Islet of Langerhans (tissue), 1 donor: Measurements from ENCODE around the gene INTS3.
"Not testable (repeated sequence)": the region's sequence is repeated elsewhere in the genome, so short reads cannot be mapped to it uniquely, and the experiment has no call there.

Source experiments
- FAIRE-seq: peaks from one replicate; lab custom pipeline; 2011; peaks lifted over from hg19 to GRCh38; lab: Jason Lieb, UNC

INTS3 gene

DNA sequence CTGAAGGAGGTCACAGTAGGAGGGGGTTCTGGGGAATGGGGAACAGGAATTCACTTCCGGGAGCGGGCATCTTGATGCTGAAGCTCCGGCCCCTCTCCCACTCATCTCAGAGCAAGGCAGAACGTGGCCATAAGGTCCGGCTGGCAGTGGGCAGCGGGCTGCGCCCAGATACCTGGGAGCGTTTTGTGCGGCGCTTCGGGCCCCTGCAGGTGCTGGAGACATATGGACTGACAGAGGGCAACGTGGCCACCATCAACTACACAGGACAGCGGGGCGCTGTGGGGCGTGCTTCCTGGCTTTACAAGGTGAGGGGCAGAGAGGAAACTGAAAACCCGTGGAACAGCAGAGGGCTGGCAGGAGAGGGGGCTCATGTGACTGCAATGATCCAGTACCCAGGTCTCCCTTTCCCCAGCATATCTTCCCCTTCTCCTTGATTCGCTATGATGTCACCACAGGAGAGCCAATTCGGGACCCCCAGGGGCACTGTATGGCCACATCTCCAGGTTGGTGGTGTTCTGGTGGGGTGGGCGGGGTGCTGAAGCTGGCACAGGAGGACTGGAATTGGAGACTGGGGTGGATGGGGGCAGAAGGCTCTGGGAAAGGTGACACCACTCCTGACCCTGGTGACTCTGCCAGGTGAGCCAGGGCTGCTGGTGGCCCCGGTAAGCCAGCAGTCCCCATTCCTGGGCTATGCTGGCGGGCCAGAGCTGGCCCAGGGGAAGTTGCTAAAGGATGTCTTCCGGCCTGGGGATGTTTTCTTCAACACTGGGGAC is 50.4 kb downstream of the INTS3 start:
- FAIRE-seq, result no peak

GRCh38 chr1:153778824-153779519 is 51.1 kb downstream of the INTS3 start:
- FAIRE-seq, result no peak

GRCh38 chr1:153779781-153780541 is 52.1 kb downstream of the INTS3 start:
- FAIRE-seq, result no peak

DNA sequence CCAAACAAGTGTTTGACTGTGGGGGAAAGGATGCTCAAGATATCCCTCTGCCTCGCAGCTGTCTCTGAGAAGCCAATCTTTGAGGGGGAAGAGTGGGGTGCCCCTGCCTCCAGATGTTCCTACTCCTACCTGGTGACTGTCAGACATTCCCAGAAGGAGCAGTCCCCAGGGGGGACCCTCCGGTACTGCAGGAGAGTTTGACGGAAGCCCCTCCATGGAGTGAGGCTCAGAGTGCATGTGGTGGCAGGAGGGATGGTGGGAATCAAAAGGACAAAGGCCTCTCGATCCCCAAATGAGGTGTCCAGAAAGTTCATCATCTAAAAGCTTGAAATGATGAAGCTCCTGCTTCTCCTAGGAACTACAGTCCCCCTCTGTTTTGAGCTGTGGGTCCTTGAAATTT is 52.7 kb downstream of the INTS3 start:
- no peak for FAIRE-seq

- FAIRE-seq, result not testable (repeated sequence)
Observed at GRCh38 chr1:153782648-153783047, 54.8 kb downstream of the INTS3 start.

DNA sequence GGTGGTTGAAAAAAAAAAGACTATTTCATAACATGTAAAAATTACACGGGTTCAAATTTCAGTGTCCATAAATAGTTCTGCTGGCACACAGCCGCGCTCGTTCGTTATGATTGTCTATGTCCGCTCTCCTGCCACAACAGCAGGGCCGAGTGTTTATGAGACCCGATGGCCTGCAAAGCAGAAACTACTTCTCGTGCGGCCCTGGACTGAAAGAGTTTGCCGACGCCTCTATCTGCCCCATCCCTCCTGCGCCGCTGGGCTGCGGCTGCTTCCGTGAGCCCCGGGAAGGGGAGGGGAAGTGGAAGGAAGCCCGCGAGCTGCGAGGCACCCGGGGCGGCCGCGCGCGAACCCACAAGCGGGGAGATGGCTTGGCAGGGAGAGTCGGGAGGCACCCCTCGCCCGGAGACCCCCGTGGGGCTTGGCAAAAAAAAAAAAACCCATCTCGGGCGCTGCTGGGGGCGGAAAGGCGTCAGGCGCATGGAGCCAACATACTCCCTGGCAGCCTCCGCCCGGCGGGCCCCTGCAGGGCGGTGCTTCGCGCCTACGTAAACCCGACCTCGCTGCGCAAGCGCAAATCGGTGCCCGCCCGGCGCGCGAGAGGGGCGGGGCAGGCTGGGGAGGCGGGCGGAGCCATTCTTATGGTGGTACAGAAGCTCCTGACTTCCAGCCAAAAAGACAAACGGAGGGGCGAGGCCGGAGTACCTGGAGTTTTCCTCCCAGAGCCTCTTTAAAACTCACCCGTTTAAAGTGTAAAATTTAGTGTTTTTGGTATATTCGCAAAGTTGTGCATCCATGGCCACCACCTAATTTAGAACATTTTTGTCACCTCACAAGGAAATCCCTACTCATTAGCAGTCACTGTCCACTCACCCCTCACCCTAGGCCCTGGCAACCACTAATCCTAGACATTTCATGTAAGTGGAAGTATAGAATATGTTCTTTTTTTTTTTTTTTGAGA is 55.7 kb downstream of the INTS3 start:
- no peak for FAIRE-seq

GRCh38 chr1:153786038-153786790 is 58.4 kb downstream of the INTS3 start:
- no peak for FAIRE-seq

GRCh38 chr1:153789478-153790034 is 61.7 kb downstream of the INTS3 start:
- no peak for FAIRE-seq

- no peak for FAIRE-seq
Observed at GRCh38 chr1:153790313-153790965, 62.6 kb downstream of the INTS3 start.

GRCh38 chr1:153790966-153791647 is 63.3 kb downstream of the INTS3 start:
- FAIRE-seq, result no peak

- FAIRE-seq, result no peak
Observed at GRCh38 chr1:153791648-153792253, 63.9 kb downstream of the INTS3 start.

DNA sequence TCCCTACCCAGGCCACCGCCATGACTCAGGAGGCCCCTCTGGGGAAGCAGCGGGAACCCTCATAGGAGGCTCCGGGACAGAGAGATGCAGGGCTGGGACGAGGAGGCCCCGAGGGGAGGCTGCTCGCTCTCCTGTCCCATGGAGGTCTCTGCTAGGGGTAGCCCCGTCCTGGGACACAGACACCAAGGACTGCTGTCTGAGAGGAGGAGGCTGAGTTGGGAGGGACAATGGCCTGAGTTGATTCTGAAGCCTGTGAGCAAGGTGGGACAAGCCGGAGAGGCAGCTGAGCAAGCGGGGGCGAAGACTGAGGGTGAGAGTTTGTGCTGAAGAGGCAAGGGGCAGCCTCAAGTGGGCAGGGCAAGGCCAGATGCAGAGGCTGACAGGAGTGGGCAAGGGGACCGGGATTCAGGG is 64.8 kb downstream of the INTS3 start:
- FAIRE-seq, result no peak

- no peak for FAIRE-seq
Observed at GRCh38 chr1:153793261-153793972, 65.6 kb downstream of the INTS3 start.

DNA sequence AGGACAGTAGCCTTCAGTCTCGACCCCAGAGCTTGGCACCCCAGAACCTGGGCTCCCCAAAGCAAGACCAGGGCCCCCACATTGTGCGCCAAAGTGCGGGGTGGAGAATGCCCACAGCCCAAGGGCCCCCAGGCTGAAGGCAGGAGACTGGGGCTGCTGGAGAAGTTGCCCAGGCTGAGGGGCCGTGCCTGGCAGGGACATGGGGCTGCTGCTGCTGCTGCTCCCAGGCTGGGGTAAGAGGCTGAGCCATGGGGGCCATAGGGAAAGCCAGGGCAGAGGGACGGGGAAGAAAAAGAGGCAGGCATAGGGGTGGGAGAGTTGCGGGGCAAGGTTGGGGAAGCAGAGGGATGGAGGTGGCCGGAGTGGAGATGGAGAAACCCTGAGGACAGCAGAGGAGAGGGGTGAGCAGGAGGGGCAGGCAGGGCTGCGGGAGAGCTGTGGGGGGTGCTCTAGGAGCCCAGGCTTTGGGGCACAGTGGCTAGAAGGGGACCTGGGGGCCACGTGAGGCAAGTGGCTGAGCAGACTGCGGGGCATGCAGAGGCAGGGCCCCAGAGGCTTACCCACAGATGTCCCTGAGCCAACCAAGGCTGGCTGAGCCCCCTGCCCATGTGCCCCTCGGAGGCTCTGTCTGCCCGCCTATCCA is 66.2 kb downstream of the INTS3 start:
- FAIRE-seq, result no peak

GRCh38 chr1:153794624-153795329 is 66.9 kb downstream of the INTS3 start:
- FAIRE-seq, result no peak

GRCh38 chr1:153795330-153795837 is 67.5 kb downstream of the INTS3 start:
- FAIRE-seq, result no peak
